Panc1 (cell line): ENCODE results near the gene GADD45A.

Experiments used
- POLR2AphosphoS5 ChIP-seq: IDR thresholded peaks from 2 replicates; pipeline ENCODE4 v1.6.1; 2012; ENCODE audit warnings: mild to moderate bottlenecking, low read depth, low read length, moderate library complexity
- SIN3A ChIP-seq: IDR thresholded peaks from 2 replicates; pipeline ENCODE4 v1.6.1; 2012; ENCODE audit warnings: low read depth, mild to moderate bottlenecking, low read length, moderate library complexity, borderline replicate concordance; ENCODE audit not compliant: insufficient read depth
- TCF7L2 ChIP-seq: IDR thresholded peaks from 2 replicates; pipeline ENCODE4 v1.6.1; 2011; ENCODE audit warnings: mild to moderate bottlenecking, low read depth, low read length, inconsistent platforms
- TF ChIP-seq, protein P1 (sequence below), 2 experiments: IDR thresholded peaks; 2 replicates each; pipeline ENCODE4 v1.6.1; 2011 to 2012; ENCODE audit warnings: low read depth in 2 of 2, control low read depth in 1 of 2, low read length in 1 of 2, mild to moderate bottlenecking in 1 of 2, moderate library complexity in 1 of 2; ENCODE audit not compliant: insufficient read depth in 1 of 2
- TF ChIP-seq, protein P2 (sequence below): fragments of 450-650 bp; IDR thresholded peaks from 2 replicates; pipeline ENCODE4 v1.5.1; 2017; ENCODE audit warnings: mild to moderate bottlenecking

DNA sequence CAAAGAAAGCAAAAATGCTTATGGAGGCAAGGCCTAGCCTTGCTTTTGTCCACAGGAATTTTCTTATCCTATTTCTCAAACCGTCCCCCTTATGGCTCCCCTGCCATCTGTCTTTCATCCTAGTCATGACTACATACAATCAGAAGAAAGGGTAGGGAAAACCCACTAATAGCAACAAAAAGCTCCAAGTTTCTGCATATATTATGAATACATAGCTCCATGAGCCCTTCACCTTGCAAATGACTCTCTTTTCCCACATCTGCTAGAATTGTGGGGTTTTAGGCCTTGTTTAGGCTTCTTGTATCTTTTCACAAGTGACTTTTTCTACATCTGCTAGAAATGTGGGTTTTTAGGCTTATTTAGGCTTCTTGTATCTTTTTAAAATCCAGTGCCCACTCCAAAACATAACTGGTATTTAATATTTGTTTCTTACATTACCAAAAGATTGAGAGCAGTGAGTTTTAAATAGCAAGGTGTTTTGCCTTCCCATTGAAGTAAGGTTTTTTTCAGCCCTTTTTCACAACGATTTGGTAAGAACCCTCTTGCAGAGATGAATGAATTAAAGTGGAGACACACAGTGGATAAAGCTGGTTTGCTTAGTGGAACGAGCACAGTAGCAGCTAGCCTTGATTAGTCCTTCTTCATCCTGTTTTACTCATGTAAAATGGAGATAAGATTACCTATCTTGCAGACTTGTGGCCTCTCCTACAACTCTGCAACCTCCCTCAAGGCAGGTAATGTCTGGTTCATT lies 4.4 kb downstream of the GADD45A start:
- TF ChIP-seq, protein P1, sequence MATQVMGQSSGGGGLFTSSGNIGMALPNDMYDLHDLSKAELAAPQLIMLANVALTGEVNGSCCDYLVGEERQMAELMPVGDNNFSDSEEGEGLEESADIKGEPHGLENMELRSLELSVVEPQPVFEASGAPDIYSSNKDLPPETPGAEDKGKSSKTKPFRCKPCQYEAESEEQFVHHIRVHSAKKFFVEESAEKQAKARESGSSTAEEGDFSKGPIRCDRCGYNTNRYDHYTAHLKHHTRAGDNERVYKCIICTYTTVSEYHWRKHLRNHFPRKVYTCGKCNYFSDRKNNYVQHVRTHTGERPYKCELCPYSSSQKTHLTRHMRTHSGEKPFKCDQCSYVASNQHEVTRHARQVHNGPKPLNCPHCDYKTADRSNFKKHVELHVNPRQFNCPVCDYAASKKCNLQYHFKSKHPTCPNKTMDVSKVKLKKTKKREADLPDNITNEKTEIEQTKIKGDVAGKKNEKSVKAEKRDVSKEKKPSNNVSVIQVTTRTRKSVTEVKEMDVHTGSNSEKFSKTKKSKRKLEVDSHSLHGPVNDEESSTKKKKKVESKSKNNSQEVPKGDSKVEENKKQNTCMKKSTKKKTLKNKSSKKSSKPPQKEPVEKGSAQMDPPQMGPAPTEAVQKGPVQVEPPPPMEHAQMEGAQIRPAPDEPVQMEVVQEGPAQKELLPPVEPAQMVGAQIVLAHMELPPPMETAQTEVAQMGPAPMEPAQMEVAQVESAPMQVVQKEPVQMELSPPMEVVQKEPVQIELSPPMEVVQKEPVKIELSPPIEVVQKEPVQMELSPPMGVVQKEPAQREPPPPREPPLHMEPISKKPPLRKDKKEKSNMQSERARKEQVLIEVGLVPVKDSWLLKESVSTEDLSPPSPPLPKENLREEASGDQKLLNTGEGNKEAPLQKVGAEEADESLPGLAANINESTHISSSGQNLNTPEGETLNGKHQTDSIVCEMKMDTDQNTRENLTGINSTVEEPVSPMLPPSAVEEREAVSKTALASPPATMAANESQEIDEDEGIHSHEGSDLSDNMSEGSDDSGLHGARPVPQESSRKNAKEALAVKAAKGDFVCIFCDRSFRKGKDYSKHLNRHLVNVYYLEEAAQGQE (IDR thresholded peaks at IDR 0.05; ENCODE audit: insufficient read depth in 1 of 2, low read depth in 2 of 2, low read length in 1 of 2), result no peak
- TF ChIP-seq, protein P2, sequence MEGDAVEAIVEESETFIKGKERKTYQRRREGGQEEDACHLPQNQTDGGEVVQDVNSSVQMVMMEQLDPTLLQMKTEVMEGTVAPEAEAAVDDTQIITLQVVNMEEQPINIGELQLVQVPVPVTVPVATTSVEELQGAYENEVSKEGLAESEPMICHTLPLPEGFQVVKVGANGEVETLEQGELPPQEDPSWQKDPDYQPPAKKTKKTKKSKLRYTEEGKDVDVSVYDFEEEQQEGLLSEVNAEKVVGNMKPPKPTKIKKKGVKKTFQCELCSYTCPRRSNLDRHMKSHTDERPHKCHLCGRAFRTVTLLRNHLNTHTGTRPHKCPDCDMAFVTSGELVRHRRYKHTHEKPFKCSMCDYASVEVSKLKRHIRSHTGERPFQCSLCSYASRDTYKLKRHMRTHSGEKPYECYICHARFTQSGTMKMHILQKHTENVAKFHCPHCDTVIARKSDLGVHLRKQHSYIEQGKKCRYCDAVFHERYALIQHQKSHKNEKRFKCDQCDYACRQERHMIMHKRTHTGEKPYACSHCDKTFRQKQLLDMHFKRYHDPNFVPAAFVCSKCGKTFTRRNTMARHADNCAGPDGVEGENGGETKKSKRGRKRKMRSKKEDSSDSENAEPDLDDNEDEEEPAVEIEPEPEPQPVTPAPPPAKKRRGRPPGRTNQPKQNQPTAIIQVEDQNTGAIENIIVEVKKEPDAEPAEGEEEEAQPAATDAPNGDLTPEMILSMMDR, result no peak
- TF ChIP-seq POLR2AphosphoS5 (0 out of 2 replicates have a peak, but pooled peaks have one; percentile 56), SIN3A (no peak), TCF7L2 (0 out of 2 replicates have a peak, but pooled peaks have one; percentile 16)
